ENCODE data around the gene TGFBR3L.

- no peak for TF ChIP-seq CTCF (IDR thresholded peaks at IDR 0.05)
- TF ChIP-seq EP300 (IDR thresholded peaks at IDR 0.05), result no peak
- TF ChIP-seq POLR2AphosphoS5 (IDR thresholded peaks at IDR 0.05), result no peak
These were observed 28.4 kb downstream of the TGFBR3L start for GRCh38 chr19:7942981-7943443.

Measured in esophagus muscularis mucosa (tissue), 4 donors.